Fibroblast of lung (primary cell): ENCODE data around the gene CCR2.

Source experiments
- EZH2 ChIP-seq: IDR thresholded peaks from 2 replicates; pipeline ENCODE4 v1.5.1; 2012; ENCODE audit warnings: low read length, control low read depth, mild to moderate bottlenecking; ENCODE audit errors: missing control alignments
- TF ChIP-seq, protein P1 (sequence below), 2 donors: IDR thresholded peaks in 1 of 2; conservative IDR thresholded peaks in 1 of 2; 1 replicate in 1 of 2; 2 replicates in 1 of 2; pipeline ENCODE4 v1.5.1; 2011 to 2012; ENCODE audit warnings: low read length in 2 of 2, control low read depth in 1 of 2, inconsistent platforms in 1 of 2, low read depth in 1 of 2, mild to moderate bottlenecking in 1 of 2

DNA sequence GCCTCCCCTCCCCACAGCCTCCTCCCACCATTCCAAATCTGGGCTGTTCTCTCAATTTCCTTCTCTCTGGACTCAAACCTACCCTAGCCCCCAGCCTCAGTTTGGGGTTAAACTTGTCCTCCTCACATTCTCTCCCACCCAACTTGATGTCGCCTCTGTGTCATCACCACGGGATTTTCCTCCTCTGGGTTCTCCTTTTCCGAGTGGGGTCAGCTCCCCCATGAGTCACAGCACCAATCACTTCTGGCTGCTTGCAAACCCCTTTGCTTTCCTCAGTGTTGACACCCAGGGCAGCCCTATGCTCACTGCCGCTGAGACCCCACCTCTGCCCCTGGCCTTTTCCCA, 52.5 kb downstream of the CCR2 start:
- TF ChIP-seq, protein P1, sequence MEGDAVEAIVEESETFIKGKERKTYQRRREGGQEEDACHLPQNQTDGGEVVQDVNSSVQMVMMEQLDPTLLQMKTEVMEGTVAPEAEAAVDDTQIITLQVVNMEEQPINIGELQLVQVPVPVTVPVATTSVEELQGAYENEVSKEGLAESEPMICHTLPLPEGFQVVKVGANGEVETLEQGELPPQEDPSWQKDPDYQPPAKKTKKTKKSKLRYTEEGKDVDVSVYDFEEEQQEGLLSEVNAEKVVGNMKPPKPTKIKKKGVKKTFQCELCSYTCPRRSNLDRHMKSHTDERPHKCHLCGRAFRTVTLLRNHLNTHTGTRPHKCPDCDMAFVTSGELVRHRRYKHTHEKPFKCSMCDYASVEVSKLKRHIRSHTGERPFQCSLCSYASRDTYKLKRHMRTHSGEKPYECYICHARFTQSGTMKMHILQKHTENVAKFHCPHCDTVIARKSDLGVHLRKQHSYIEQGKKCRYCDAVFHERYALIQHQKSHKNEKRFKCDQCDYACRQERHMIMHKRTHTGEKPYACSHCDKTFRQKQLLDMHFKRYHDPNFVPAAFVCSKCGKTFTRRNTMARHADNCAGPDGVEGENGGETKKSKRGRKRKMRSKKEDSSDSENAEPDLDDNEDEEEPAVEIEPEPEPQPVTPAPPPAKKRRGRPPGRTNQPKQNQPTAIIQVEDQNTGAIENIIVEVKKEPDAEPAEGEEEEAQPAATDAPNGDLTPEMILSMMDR (conservative IDR thresholded peaks at IDR 0.05 in 1 of 2, IDR thresholded peaks at IDR 0.05 in 1 of 2; ENCODE audit: low read depth in 1 of 2, low read length in 2 of 2), result no peak
- TF ChIP-seq EZH2, result no peak
